ENCODE results near the gene CEP295NL.

DNA sequence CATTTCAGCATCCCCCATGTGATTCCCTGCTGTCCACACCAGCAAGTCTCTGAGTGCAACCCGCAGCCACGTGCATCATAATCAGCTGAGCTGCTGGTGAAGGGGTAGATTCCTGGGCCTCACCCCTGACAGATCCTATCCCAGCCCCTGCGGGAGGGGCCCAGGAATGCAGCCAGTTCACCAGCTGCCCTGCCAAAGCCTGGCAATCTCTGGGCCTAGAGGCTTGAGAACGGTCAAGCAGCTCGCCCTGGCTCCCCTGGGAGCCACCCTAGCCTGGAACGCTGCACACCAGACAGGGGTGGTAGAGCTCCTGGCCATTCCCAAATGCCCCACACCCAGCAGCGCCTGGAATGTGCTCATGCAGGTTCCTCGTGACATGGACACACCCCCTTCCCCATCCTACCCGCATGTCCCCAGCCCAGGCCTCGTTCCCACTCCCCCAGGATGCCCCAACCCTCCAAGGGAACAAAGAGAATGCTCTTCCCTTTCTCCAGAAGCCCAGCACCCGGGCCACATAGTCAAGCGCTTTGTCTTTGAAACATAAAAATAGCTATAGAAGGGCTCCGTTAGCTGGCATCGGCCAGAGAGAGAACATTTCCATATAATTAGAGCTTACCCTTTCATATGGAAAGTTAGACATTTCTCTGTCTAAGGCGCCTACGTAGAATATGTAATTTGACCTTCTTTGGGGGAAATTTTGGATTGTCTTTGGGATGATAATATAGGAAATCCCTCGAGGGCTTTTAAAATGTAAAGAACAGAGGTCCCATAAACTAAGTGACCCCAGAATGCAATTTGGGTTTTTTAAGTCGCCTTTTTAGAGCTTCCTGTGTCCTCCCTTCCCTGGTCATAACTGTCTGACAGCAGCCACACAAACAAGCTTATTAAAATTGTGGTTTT lies 3.4 kb downstream of the CEP295NL start:
- TF ChIP-seq, protein P1, sequence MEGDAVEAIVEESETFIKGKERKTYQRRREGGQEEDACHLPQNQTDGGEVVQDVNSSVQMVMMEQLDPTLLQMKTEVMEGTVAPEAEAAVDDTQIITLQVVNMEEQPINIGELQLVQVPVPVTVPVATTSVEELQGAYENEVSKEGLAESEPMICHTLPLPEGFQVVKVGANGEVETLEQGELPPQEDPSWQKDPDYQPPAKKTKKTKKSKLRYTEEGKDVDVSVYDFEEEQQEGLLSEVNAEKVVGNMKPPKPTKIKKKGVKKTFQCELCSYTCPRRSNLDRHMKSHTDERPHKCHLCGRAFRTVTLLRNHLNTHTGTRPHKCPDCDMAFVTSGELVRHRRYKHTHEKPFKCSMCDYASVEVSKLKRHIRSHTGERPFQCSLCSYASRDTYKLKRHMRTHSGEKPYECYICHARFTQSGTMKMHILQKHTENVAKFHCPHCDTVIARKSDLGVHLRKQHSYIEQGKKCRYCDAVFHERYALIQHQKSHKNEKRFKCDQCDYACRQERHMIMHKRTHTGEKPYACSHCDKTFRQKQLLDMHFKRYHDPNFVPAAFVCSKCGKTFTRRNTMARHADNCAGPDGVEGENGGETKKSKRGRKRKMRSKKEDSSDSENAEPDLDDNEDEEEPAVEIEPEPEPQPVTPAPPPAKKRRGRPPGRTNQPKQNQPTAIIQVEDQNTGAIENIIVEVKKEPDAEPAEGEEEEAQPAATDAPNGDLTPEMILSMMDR (IDR thresholded peaks at IDR 0.05; ENCODE audit: control extremely low read depth in 1 of 3, insufficient read depth in 1 of 3, low read depth in 1 of 3, low read length in 3 of 3) = no peak
- TF ChIP-seq JUN (IDR thresholded peaks at IDR 0.05; ENCODE audit: low read depth, low read length) = no peak
- no peak for TF ChIP-seq KDM5A (IDR thresholded peaks at IDR 0.05; ENCODE audit: low read length)
- TF ChIP-seq RAD21 (IDR thresholded peaks at IDR 0.05 in 1 of 2, conservative IDR thresholded peaks at IDR 0.05 in 1 of 2; ENCODE audit: low read depth in 2 of 2, low read length in 2 of 2) = no peak
- TF ChIP-seq YY1 (IDR thresholded peaks at IDR 0.05; ENCODE audit: low read depth, low read length) = no peak
- TF ChIP-seq, protein P2, sequence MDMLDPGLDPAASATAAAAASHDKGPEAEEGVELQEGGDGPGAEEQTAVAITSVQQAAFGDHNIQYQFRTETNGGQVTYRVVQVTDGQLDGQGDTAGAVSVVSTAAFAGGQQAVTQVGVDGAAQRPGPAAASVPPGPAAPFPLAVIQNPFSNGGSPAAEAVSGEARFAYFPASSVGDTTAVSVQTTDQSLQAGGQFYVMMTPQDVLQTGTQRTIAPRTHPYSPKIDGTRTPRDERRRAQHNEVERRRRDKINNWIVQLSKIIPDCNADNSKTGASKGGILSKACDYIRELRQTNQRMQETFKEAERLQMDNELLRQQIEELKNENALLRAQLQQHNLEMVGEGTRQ (IDR thresholded peaks at IDR 0.05; ENCODE audit: low read length) = no peak
- no peak for TF ChIP-seq EZH2 (IDR thresholded peaks at IDR 0.05; ENCODE audit: low read depth, low read length, severe bottlenecking)
- TF ChIP-seq TCF12 (IDR thresholded peaks at IDR 0.05; ENCODE audit: low read depth, low read length) = no peak
- TF ChIP-seq FOSL1 (IDR thresholded peaks at IDR 0.05; ENCODE audit: insufficient read depth, low read depth, low read length) = no peak
- TF ChIP-seq ZNF274 (IDR thresholded peaks at IDR 0.05; ENCODE audit: borderline replicate concordance, extremely low read depth, low read length) = no peak
- no peak for TF ChIP-seq RXRA (IDR thresholded peaks at IDR 0.05; ENCODE audit: insufficient read depth, low read depth, low read length)

Measured in H1 (cell line).